Adrenal gland (tissue), 5 donors: Measurements from ENCODE around the gene AKT3.

Experiments used
- POLR2A ChIP-seq, 2 donors: fragments of 450-650 bp; IDR thresholded peaks; one replicate each; pipeline ENCODE4 v1.6.1; 2017; ENCODE audit warnings: antibody characterized with exemption in 2 of 2, mild to moderate bottlenecking in 2 of 2, moderate library complexity in 1 of 2
- TF ChIP-seq, protein P1 (sequence below), 6 experiments: fragments of 450-650 bp in 4 of 6; fragments of 200-600 bp in 2 of 6; sonication (generic) in 1 of 6; IDR thresholded peaks; 1 replicate in 5 of 6; 2 replicates in 1 of 6; pipeline versions ENCODE4 v1.5.1 to v1.8.0; 2016 to 2021; ENCODE audit warnings: antibody characterized with exemption in 6 of 6, mild to moderate bottlenecking in 2 of 6, moderate library complexity in 1 of 6
- donor health status: DM: no; HTN: no; CAD: no.

DNA sequence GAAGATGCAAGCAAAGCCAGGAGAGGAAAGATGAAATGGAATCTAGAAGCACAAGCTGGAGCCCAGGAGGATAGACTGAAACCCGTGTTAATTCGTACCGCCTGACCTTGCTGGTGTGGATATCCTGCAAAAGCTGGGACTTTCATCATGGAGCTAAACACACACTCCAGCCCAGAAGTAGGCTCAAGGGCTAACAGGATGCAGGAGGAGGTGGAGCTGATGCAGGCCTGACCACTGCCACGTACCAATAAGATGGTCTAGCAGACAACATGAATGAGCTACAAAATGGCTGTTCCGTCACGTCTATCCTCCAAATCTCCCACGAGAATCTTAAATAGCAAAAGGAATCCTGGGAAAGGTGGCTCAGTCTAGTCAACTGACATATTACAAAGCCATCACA, 323.9 kb downstream of the AKT3 start:
- TF ChIP-seq, protein P1, sequence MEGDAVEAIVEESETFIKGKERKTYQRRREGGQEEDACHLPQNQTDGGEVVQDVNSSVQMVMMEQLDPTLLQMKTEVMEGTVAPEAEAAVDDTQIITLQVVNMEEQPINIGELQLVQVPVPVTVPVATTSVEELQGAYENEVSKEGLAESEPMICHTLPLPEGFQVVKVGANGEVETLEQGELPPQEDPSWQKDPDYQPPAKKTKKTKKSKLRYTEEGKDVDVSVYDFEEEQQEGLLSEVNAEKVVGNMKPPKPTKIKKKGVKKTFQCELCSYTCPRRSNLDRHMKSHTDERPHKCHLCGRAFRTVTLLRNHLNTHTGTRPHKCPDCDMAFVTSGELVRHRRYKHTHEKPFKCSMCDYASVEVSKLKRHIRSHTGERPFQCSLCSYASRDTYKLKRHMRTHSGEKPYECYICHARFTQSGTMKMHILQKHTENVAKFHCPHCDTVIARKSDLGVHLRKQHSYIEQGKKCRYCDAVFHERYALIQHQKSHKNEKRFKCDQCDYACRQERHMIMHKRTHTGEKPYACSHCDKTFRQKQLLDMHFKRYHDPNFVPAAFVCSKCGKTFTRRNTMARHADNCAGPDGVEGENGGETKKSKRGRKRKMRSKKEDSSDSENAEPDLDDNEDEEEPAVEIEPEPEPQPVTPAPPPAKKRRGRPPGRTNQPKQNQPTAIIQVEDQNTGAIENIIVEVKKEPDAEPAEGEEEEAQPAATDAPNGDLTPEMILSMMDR (IDR thresholded peaks at IDR 0.05) = no peak
- no peak for TF ChIP-seq POLR2A (IDR thresholded peaks at IDR 0.05)
